ENCODE measurements around the gene SRPK2. TPM values are rescaled to one million over a fixed set of nuclear protein-coding genes. Genes with fewer than 3 reads are reported as not detected.

SRPK2 gene
- total RNA-seq, 1 donor from 2014 or later: 54.8 TPM

DNA sequence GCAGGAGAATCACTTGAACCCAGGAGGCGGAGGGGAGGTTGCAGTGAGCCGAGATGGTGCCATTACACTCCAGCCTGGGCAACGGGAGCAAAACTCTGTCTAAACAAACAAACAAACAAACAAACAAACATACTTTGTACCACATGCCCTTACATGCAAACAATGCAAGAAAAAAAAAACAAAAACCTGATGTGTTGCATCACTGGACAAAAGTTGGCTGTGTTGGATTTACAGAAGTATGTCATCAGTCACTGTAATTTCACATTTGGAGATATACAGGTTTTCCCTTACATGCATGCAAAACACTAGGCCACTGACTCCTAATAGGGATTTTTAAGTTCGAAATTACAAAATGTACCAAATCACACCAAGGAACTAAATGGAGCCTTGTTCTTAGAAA lies 138.5 kb downstream of the SRPK2 start:
- peaks cover 6% of the 10 kb centered on the region for H3K4me1 Mint-ChIP-seq (ENCODE audit: low read depth, unreplicated experiment)
- Histone ChIP-seq H3K36me3 (ENCODE audit: insufficient read depth, low read length) (no peaks in the 10 kb centered on the region), H3K4me3 (ENCODE audit: insufficient read depth, low read depth, low read length) (no peak overlapping the region), H2AFZ (ENCODE audit: low read depth, low read length) (no peak overlapping the region), H3K27me3 (ENCODE audit: insufficient read depth, low read length) (no peaks in the 10 kb centered on the region), H3K4me2 (ENCODE audit: low read length) (no peak overlapping the region), H3K9me3 (ENCODE audit: insufficient read depth, low read depth, low read length) (no peaks in the 10 kb centered on the region), H3K27ac (ENCODE audit: low read depth, low read length) (no peak overlapping the region), H4K20me1 (ENCODE audit: insufficient read depth, low read length) (peaks cover 61% of the 10 kb centered on the region), H3K9ac (ENCODE audit: low read length) (no peak overlapping the region), H3K79me2 (ENCODE audit: insufficient read depth, low read length) (peaks cover 38% of the 10 kb centered on the region), H3K4me1 (ENCODE audit: insufficient read depth, low read length) (no peaks in the 10 kb centered on the region)
- DNase-seq (ENCODE audit: low read depth): no peak
- TF ChIP-seq EZH2 (IDR thresholded peaks at IDR 0.05; ENCODE audit: insufficient read depth, low read length): no peak
- TF ChIP-seq, protein P1, sequence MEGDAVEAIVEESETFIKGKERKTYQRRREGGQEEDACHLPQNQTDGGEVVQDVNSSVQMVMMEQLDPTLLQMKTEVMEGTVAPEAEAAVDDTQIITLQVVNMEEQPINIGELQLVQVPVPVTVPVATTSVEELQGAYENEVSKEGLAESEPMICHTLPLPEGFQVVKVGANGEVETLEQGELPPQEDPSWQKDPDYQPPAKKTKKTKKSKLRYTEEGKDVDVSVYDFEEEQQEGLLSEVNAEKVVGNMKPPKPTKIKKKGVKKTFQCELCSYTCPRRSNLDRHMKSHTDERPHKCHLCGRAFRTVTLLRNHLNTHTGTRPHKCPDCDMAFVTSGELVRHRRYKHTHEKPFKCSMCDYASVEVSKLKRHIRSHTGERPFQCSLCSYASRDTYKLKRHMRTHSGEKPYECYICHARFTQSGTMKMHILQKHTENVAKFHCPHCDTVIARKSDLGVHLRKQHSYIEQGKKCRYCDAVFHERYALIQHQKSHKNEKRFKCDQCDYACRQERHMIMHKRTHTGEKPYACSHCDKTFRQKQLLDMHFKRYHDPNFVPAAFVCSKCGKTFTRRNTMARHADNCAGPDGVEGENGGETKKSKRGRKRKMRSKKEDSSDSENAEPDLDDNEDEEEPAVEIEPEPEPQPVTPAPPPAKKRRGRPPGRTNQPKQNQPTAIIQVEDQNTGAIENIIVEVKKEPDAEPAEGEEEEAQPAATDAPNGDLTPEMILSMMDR (IDR thresholded peaks at IDR 0.05; ENCODE audit: insufficient read depth, low read depth, low read length): no peak
- no peak for FAIRE-seq
- no peaks in the 10 kb centered on the region for H3K36me3 Mint-ChIP-seq (ENCODE audit: low read depth, unreplicated experiment)
- no peaks in the 10 kb centered on the region for H3K9me3 Mint-ChIP-seq (ENCODE audit: unreplicated experiment)
- no peak overlapping the region for H3K4me3 Mint-ChIP-seq (ENCODE audit: unreplicated experiment)
- no peak overlapping the region for H3K27ac Mint-ChIP-seq (ENCODE audit: unreplicated experiment)
- no peaks in the 10 kb centered on the region for H3K27me3 Mint-ChIP-seq (ENCODE audit: low read depth, unreplicated experiment)

GRCh38 chr7:105249216-105249615 lies 139.5 kb downstream of the SRPK2 start:
- H3K27ac ChIP-seq (ENCODE audit: low read depth, low read length): no peak overlapping the region
- H3K79me2 ChIP-seq (ENCODE audit: insufficient read depth, low read length): peaks cover 37% of the 10 kb centered on the region
- H3K4me1 Mint-ChIP-seq (ENCODE audit: low read depth, unreplicated experiment): peaks cover 6% of the 10 kb centered on the region
- H4K20me1 ChIP-seq (ENCODE audit: insufficient read depth, low read length): peaks cover 56% of the 10 kb centered on the region
- no peak overlapping the region for H3K27ac Mint-ChIP-seq (ENCODE audit: unreplicated experiment)
- no peak overlapping the region for H3K4me2 ChIP-seq (ENCODE audit: low read length)
- H2AFZ ChIP-seq (ENCODE audit: low read depth, low read length): no peak overlapping the region
- no peaks in the 10 kb centered on the region for H3K36me3 Mint-ChIP-seq (ENCODE audit: low read depth, unreplicated experiment)
- peak; percentile 61 for DNase-seq (ENCODE audit: low read depth)
- H3K36me3 ChIP-seq (ENCODE audit: insufficient read depth, low read length): no peaks in the 10 kb centered on the region
- no peaks in the 10 kb centered on the region for H3K9me3 Mint-ChIP-seq (ENCODE audit: unreplicated experiment)
- H3K4me1 ChIP-seq (ENCODE audit: insufficient read depth, low read length): no peaks in the 10 kb centered on the region
- no peak overlapping the region for H3K9ac ChIP-seq (ENCODE audit: low read length)
- no peak overlapping the region for H3K4me3 ChIP-seq (ENCODE audit: insufficient read depth, low read depth, low read length)
- H3K27me3 Mint-ChIP-seq (ENCODE audit: low read depth, unreplicated experiment): no peaks in the 10 kb centered on the region
- H3K9me3 ChIP-seq (ENCODE audit: insufficient read depth, low read depth, low read length): no peaks in the 10 kb centered on the region
- H3K4me3 Mint-ChIP-seq (ENCODE audit: unreplicated experiment): no peak overlapping the region
- TF ChIP-seq, protein P1 (IDR thresholded peaks at IDR 0.05; ENCODE audit: insufficient read depth, low read depth, low read length): no peak
- no peak for TF ChIP-seq EZH2 (IDR thresholded peaks at IDR 0.05; ENCODE audit: insufficient read depth, low read length)
- H3K27me3 ChIP-seq (ENCODE audit: insufficient read depth, low read length): no peaks in the 10 kb centered on the region
- FAIRE-seq: no peak

GRCh38 chr7:105246679-105247078 lies 142.0 kb downstream of the SRPK2 start:
- Mint-ChIP-seq H3K9me3 (ENCODE audit: unreplicated experiment) (no peaks in the 10 kb centered on the region), H3K27ac (ENCODE audit: unreplicated experiment) (no peak overlapping the region), H3K36me3 (ENCODE audit: low read depth, unreplicated experiment) (no peaks in the 10 kb centered on the region), H3K4me1 (ENCODE audit: low read depth, unreplicated experiment) (peaks cover 6% of the 10 kb centered on the region), H3K27me3 (ENCODE audit: low read depth, unreplicated experiment) (no peaks in the 10 kb centered on the region), H3K4me3 (ENCODE audit: unreplicated experiment) (no peak overlapping the region)
- no peaks in the 10 kb centered on the region for H3K36me3 ChIP-seq (ENCODE audit: insufficient read depth, low read length)
- H3K4me1 ChIP-seq (ENCODE audit: insufficient read depth, low read length): no peaks in the 10 kb centered on the region
- no peak overlapping the region for H3K27ac ChIP-seq (ENCODE audit: low read depth, low read length)
- no peak overlapping the region for H2AFZ ChIP-seq (ENCODE audit: low read depth, low read length)
- no peak for FAIRE-seq
- H3K9ac ChIP-seq (ENCODE audit: low read length): no peak overlapping the region
- no peaks in the 10 kb centered on the region for H3K9me3 ChIP-seq (ENCODE audit: insufficient read depth, low read depth, low read length)
- H4K20me1 ChIP-seq (ENCODE audit: insufficient read depth, low read length): peaks cover 59% of the 10 kb centered on the region
- no peak for DNase-seq (ENCODE audit: low read depth)
- peaks cover 43% of the 10 kb centered on the region for H3K79me2 ChIP-seq (ENCODE audit: insufficient read depth, low read length)
- H3K4me2 ChIP-seq (ENCODE audit: low read length): no peak overlapping the region
- TF ChIP-seq EZH2 (IDR thresholded peaks at IDR 0.05; ENCODE audit: insufficient read depth, low read length): no peak
- TF ChIP-seq, protein P1 (IDR thresholded peaks at IDR 0.05; ENCODE audit: insufficient read depth, low read depth, low read length): no peak
- no peak overlapping the region for H3K4me3 ChIP-seq (ENCODE audit: insufficient read depth, low read depth, low read length)
- no peaks in the 10 kb centered on the region for H3K27me3 ChIP-seq (ENCODE audit: insufficient read depth, low read length)

All from astrocyte (in vitro differentiated cells and primary cell).